GM21367 (cell line): ENCODE results near the gene DPPA4.

Source experiments
- ATAC-seq: cut with Tn5 transposase; IDR thresholded peaks from one replicate; pipeline ENCODE4 v1.9.1; 2021; ENCODE audit not compliant: unreplicated experiment

Gene DPPA4

GRCh38 chr3:109339197-109339596, 1.9 kb upstream of the DPPA4 start:
- no peak for ATAC-seq

- no peak for ATAC-seq
Measured at GRCh38 chr3:109338322-109338721, 976 bp upstream of the DPPA4 start.

GRCh38 chr3:109336291-109336861, 970 bp downstream of the DPPA4 start:
- no peak for ATAC-seq

- ATAC-seq: no peak
Measured at GRCh38 chr3:109334572-109334971, 2.8 kb downstream of the DPPA4 start.

- no peak for ATAC-seq
Measured at GRCh38 chr3:109331692-109332091, 5.7 kb downstream of the DPPA4 start.

GRCh38 chr3:109330405-109330804, 6.9 kb downstream of the DPPA4 start:
- ATAC-seq: no peak

GRCh38 chr3:109328202-109328601, 9.1 kb downstream of the DPPA4 start:
- no peak for ATAC-seq

GRCh38 chr3:109325657-109326056, 11.7 kb downstream of the DPPA4 start:
- no peak for ATAC-seq

- no peak for ATAC-seq
Measured at GRCh38 chr3:109325109-109325508, 12.2 kb downstream of the DPPA4 start.

- ATAC-seq: no peak
Measured at GRCh38 chr3:109316162-109316730, 21.1 kb downstream of the DPPA4 start, which contains the start of gene DPPA2. TSS of gene DPPA2 (minus strand) at chr3:109316517. CDS start at chr3:109314542, 1,975 bp downstream.

GRCh38 chr3:109313061-109313460, 24.3 kb downstream of the DPPA4 start:
- ATAC-seq: no peak

- ATAC-seq: no peak
Measured at GRCh38 chr3:109297496-109297895, 39.9 kb downstream of the DPPA4 start.

- no peak for ATAC-seq
Measured at GRCh38 chr3:109284071-109284470, 53.3 kb downstream of the DPPA4 start.

- ATAC-seq: no peak
Measured at GRCh38 chr3:109278546-109278945, 58.8 kb downstream of the DPPA4 start.

GRCh38 chr3:109278141-109278540, 59.2 kb downstream of the DPPA4 start:
- no peak for ATAC-seq
